HG02642 (cell line): Measurements from ENCODE around the gene TDRD10.

Source experiments
- ATAC-seq: cut with Tn5 transposase; IDR thresholded peaks from one replicate; pipeline ENCODE4 v1.9.1; 2021; ENCODE audit warnings: mild to moderate bottlenecking; ENCODE audit not compliant: unreplicated experiment, poor library complexity

The TDRD10 gene

DNA sequence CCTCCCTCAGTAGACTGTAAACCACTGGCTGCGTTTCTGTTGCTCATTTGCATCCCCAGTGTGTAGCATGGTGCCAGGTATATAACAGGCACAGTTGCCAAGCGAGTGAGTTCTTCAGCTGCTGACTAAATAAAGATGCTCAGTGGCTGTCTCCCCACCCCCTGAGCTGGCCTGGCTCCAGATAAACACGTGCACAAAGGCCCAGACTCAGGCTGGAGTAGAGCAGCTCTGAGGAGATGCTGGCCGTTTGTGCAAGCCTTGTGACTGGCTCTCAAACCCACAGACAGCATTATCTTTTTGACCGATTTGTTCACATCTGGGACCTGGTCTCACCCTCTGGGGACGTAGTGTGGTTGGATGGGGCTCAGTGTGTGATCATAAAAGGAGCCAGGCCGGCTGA is 72.7 kb downstream of the TDRD10 start:
- ATAC-seq = no peak

DNA sequence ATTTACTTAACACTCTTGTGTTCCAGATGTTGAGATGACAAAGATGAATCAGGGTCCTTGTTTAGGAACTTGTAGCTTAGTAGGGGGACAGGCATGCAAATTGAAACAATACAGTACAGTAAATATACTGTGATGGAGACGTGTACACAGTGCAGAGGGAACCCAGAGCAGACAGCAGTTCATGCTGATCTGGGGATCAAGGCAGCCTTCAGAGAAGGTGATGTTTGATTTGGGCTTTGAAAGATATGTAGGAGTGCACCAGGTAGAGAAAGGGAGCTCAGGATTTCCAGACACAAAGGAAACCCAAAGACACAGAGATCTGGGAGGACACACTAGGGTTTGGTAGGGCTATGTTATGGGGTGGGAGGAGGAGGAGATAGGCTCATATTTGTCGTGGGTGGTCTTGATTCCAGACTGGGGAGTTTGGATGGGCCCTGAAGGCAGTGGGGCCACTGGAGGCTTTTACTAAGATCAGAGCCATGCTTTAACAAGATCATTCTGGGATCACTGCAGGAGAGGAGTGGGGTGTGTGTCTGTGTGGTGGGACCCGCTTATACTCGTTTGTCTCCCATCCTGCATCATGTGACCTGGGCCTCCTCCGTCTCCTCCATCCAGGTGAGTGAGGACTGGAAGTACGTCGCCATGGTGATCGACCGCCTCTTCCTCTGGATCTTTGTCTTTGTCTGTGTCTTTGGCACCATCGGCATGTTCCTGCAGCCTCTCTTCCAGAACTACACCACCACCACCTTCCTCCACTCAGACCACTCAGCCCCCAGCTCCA is 73.3 kb downstream of the TDRD10 start:
- ATAC-seq = no peak

DNA sequence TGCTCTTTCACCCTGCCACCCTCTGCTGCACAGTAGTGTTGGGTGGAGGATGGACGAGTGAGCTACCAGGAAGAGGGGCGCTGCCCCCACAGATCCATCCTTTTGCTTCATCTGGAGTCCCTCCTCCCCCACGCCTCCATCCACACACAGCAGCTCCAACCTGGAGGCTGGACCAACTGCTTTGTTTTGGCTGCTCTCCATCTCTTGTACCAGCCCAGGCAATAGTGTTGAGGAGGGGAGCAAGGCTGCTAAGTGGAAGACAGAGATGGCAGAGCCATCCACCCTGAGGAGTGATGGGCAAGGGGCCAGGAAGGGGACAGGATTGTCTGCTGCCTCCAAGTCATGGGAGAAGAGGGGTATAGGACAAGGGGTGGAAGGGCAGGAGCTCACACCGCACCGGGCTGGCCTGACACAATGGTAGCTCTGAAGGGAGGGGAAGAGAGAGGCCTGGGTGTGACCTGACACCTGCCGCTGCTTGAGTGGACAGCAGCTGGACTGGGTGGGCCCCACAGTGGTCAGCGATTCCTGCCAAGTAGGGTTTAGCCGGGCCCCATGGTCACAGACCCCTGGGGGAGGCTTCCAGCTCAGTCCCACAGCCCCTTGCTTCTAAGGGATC is 74.0 kb downstream of the TDRD10 start:
- ATAC-seq = no peak

DNA sequence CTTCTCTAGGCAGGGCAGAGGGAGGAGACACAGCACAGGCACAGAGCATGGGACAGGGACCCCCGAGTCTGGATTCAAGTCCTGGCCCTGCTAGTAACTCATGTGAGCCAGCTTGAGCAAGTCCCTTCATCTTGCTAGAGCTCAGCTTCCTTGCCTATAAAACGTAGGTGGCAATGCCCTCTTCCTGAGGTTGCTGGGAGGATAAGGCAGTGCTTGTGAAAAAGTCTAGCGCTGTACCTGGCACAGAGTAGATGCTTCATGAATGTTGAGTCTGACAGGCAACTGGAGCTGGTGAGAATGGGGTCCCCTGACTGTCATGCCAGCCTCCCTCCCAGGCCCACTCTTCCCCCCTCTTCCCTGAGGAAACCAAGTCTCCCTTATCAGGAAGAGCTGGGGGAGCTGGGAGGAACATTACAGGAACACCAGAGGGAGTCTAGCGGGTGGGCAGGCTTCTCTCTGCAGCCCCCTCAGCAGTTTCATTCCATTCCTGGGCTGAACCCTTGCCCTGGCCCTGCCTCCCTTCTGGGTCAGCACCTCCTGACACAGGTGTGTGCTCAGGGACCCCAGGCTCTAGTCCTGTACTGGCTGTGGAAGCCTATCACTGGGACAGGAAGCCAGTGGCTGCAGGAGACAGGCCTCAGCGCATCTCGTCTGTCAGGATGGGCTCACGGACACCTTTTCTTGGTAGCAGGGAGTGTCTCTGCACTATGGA is 75.5 kb downstream of the TDRD10 start:
- ATAC-seq = no peak

DNA sequence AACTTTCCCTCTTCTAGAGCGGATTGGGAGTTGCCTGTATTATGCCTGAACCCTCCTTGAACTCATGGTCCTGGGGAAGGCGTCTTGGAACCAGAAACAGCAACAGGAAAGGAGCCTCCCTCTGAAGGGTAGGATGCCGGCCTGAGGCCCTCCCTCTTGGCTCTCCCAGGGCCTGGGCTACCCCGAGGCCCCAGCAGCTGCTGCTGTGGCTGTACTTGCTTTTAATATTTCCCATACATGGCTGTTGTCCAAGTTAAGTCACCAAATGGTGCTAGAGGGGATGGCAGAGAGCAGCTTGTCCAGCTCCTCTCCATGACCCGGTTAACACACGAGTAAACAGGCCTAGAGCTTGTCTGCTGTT is 76.0 kb downstream of the TDRD10 start:
- no peak for ATAC-seq

DNA sequence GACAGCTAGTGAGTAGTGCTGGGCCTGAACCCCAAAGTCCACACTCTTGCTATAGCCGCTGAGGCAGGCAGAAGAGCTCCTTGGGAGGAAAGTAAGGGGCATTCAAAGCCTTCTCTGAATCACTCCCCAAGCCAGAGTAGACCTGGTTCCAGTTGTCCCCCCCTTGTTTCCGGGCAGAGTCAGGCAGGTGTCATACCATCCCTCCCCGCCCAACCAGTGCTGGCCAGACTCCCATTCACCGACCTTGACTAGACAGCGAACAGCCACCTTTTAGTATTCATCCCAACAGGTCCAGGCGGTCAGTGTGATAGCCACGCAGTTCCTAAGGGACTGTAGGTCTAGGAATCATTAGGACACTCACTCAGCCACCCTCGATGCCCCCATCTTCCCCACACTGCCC is 77.4 kb downstream of the TDRD10 start:
- ATAC-seq = no peak

DNA sequence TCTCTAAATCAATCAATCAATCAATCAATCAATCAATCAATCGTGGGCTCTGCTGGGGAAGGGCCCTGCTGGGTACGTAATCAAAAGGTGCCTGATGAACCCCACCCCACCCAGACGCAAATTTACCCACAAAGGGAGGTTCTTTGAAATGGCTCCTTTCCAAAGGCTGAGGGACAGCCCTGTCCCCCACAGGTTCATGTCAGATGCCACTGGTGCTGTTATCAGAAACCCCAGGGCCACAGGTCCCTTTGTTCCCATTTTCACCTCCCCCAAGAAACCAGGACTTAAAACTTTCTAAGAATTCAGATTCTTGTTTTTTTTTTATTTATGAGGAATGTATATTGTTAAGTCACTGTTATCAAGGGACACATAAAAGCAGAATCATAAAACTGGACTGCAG is 79.7 kb downstream of the TDRD10 start:
- ATAC-seq = no peak

DNA sequence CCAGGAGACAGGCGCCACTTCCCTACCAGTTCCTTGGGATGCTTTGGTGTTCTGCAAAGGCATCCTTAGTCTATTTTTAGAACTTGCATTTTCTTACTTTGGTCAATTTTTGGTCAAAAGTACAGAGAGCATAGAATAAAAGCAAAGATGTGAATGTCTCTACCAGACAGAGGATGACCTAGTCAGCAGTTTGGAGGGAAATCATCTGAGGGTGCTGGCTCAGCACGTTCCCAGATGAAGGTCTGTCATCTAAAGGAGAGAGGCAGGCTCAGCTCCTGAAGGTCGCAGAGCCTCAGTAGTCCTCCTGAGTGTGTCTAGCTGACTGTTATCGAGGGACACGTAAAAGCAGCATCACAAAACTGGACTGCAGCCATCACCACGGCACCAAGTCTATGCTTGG is 80.9 kb downstream of the TDRD10 start:
- ATAC-seq = no peak

DNA sequence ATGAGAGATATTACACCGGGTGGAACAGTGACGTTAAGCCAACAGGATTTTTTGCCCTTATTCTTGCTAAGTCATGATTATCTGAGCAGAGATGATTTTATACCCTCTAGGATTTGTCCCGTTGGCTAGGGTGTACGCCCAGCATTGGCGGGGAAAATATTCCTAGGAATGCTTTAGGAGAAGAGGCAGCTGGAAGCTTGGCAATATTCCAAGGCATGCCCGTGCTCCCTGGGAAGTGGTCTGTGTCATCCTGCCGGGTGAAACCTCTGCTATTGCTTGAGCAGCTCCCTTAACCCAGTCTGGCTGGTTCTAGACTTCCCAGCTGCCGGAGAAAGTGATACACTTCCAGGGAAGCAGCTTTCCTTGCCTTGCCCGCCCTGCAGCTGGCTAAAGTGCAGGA is 81.8 kb downstream of the TDRD10 start:
- ATAC-seq = no peak

DNA sequence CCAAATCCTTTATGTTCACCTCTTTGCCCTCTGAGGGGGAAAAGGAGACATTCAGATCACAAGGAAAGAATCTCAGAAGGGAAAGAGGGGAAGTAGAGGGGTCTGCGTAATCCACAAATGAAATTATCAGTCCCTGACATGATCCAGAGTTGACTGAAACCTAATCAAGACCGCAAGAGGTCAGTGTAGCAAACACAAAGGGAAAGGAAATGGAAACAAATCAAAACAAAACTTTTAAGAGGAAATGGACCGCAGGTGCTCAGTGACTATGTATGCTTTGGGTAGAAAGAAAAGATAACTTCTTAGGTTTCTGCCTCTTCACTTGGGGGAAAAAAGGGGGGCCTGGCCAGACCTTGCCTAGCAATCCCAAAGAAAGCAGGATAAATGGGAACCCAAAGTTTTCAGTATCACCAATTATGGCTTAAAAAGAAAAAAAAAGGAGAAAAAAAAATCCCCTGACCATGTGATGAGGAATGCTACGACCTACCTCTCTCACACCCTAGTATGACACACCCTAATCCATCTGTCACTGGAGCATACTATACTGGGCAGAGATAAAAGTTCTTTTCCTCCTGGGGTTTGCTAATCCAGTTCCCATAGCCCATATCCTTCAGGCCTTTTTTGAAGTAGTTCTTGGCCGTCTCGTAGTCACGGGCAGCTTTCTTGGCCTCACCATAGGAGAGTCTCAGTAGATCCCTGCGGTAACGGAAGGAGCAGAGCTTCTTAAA is 82.4 kb downstream of the TDRD10 start:
- no peak for ATAC-seq

DNA sequence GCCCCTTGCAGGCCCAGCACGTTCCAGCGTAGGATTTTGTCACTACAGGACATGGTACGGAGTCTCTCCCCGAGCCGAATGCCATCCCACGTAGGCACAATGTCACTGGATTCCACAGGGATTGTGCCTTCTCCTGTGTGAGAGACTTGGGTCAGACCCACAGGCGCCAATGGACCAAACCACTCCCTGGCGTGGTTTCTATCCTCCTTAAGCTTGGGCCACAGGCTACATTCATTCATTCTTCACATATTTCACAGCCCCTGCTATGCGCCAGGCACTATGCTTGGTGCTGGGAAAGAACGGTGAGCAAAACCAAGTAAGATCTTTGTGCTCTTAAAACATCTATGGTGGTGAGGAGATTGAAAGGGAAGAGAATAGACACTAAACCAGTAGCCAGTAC is 84.2 kb downstream of the TDRD10 start:
- no peak for ATAC-seq

DNA sequence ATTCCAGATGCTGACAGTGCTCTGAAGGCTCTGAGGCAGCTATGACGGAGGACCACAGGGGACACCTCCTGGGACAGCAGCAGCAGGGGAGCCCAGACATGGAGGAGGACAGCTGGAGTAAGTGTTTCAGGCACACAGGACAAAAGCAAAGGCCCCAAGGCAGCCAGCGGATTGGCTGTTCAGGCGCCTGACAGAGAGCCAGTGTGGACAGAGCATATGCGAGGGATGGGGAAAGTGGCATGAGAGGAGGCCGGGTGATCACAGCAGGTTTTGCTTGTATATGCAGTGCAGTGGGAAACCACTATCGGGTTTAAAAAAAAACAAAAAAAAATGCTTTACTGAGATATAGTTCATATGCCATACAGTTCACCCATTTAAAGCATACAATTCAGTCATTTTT is 84.6 kb downstream of the TDRD10 start:
- ATAC-seq = no peak

DNA sequence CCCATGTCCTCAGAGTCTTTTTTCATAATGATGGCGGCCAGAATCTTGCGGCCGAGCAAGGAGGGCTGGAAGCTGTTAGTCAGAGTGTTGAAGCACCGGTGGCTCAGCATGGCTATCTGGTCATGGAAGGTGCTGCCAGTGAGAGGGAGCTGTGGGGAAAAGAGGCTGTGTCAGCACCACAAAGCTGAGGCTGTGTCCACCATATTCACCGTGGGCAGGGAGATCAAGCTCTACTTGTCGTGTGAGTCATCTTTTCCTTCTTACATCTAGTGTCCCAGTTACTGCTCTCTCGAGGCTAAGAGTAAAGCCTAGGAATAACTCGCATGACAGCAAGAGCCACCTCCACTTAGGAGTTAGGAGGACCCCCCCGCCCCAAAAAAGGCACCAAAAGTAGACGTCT is 87.8 kb downstream of the TDRD10 start:
- ATAC-seq = no peak

DNA sequence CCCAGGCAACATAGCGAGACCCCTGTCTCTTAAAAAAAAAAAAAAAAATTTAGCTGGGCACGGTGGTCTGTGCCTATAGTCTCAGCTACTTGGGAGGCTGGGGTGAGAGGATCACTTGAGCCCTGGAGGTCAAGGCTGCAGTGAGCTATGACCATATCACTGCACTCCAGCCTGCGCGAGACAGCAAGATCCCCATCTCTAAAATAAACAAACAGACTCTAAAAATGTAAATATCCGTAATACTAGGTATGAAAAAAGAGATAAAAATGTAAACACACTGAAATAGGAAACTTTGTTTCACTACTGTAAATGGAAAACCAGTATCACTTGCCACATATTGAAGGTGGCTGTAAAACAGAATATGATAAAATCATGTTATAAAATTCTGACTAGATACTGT is 88.7 kb downstream of the TDRD10 start:
- ATAC-seq = no peak

DNA sequence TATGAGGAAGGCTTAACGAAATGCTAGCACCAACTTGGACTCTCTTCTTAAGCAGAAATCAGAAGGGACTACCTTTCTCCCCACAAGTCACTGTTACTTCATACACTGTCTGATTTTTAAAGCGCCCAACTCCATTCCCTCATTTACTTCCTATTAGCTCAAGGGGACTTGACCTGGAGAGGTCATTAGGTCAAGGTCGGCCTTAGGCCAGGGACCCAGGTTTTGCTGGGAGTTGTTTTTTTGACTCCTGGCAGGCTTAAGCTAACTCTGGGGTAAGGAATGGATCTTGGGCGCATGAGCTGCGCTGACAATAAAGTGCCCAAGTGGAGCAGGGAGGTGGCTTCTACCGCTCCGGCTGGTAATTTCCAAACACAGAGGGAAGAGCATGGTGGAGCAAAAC is 89.2 kb downstream of the TDRD10 start:
- no peak for ATAC-seq

DNA sequence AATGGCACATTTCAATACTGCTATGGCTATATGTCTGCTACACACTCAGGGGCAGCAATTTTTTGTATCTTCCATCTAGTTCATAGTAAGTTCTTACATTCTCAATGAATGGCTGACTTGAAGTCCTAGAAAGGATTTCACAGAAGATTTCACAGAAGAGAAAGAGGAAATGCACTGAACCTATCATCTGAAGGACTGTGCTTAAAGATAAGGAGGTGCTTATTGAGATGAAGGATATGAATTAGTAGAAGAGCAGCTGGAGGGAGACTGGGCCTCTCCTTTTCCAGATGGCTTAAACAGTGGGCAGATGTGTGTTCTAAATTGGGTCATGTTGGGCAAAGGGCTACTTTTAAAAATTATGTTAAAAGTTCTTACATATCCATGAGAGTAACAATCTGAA is 91.4 kb downstream of the TDRD10 start:
- ATAC-seq = no peak

DNA sequence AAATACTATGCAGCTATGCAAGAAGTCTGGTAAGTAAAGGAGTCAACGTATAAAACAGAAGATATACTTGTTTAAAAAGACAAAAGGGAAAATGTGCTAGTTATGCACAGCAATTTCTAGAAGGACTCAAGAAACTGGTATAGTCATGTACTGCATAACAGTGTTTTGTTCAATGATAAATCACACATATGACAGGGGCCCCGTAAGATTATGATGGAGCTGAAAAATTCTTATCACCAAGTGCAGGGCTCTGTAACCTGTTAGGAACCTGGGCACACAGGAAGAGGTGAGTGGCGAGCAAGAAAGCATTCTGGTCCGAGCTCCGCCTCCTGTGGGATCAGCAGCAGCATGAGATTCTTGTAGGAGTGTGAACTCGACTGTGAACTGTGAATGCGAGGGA is 92.8 kb downstream of the TDRD10 start:
- ATAC-seq = no peak

DNA sequence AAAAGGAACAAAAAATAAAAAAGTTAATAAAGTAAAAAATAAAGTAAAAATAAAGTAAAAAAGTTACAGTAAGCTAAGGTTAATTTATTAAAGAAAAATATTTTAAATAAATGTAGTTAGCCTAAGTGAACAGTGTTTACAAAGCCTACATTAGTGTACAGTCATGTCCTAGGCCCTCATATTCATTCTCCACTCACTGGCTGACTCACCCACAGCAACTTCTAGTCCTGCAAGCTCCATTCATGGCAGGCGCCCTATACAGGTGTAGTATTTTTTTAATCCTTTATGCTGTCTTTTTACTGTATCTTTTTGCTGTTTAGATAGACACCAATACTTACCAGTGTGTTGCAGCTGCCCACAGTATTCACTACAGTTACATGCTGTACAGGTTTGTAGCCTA is 93.6 kb downstream of the TDRD10 start:
- no peak for ATAC-seq
